Neuron (in vitro differentiated cells): ENCODE data around the gene MYT1.

ENCODE experiments used
- H2AFZ ChIP-seq: one replicate; pipeline ENCODE4 v1.6.1; 2013; ENCODE audit warnings: low read depth, mild to moderate bottlenecking, inconsistent platforms, low read length, moderate library complexity
- H3K27me3 ChIP-seq: one replicate; pipeline ENCODE4 v1.6.1; 2013; ENCODE audit warnings: low read length; ENCODE audit not compliant: insufficient read depth
- H3K36me3 ChIP-seq: one replicate; pipeline ENCODE4 v1.6.1; 2013; ENCODE audit warnings: low read length; ENCODE audit not compliant: insufficient read depth
- H3K4me1 ChIP-seq: one replicate; pipeline ENCODE4 v1.6.1; 2013; ENCODE audit warnings: low read length; ENCODE audit not compliant: insufficient read depth
- H3K4me3 ChIP-seq: 2 replicates; pipeline ENCODE4 v1.5.1; 2013; ENCODE audit warnings: mild to moderate bottlenecking, low read length, moderate library complexity
- H3K9me3 ChIP-seq: one replicate; pipeline ENCODE4 v1.6.1; 2013; ENCODE audit warnings: low read length

The MYT1 gene

GRCh38 chr20:64153861-64154589, 10.2 kb upstream of the MYT1 start:
- no peaks in the 10 kb centered on the region for H3K9me3 ChIP-seq
- H3K4me1 ChIP-seq, result peaks cover 20% of the 10 kb centered on the region
- H3K4me3 ChIP-seq, result no peak overlapping the region
- no peaks in the 10 kb centered on the region for H3K27me3 ChIP-seq
- no peak overlapping the region for H2AFZ ChIP-seq
- H3K36me3 ChIP-seq, result no peaks in the 10 kb centered on the region

DNA sequence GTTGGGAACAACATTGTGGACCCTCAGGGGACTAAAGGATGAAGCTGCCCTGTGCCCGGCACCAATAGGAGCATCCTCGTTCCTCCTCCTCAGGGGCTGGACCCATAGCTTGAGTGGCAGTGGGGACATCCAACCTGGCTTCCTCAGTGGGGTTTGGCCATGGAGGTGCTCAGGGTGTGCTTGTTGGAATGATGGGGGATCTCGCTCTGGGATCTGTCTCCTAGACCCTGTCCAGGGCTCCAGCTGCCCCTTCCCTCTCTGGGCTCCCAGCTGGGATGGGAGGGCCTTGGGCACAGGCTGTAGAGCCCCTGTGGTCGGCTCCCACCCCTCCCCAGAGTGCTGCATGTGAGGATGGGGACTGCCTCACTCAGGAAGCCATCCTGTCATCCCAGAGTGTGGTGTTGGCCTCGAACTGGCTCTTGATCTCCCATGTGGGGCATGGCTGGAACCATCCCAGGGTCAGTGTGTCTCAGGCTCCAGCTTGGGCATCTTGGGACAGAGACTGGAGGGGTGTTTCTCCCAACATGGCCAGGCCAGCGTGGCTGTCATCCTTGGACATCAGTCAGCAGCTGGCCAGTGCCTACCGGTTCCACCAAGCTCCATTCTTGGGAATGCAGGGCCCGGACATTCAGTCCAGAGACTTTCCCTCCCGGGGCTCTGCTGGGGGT, 9.5 kb upstream of the MYT1 start:
- Histone ChIP-seq H3K4me3 (no peak overlapping the region), H3K36me3 (no peaks in the 10 kb centered on the region), H2AFZ (no peak overlapping the region), H3K9me3 (no peaks in the 10 kb centered on the region), H3K27me3 (no peaks in the 10 kb centered on the region), H3K4me1 (peaks cover 26% of the 10 kb centered on the region)

GRCh38 chr20:64155258-64156135, 8.8 kb upstream of the MYT1 start:
- Histone ChIP-seq H3K27me3 (peaks cover 2% of the 10 kb centered on the region), H3K9me3 (no peaks in the 10 kb centered on the region), H3K36me3 (no peaks in the 10 kb centered on the region), H3K4me3 (no peak overlapping the region), H3K4me1 (peaks cover 34% of the 10 kb centered on the region), H2AFZ (no peak overlapping the region)

- peaks cover 9% of the 10 kb centered on the region for H3K27me3 ChIP-seq
- no peaks in the 10 kb centered on the region for H3K9me3 ChIP-seq
- no peaks in the 10 kb centered on the region for H3K36me3 ChIP-seq
- no peak overlapping the region for H3K4me3 ChIP-seq
- H2AFZ ChIP-seq, result no peak overlapping the region
- H3K4me1 ChIP-seq, result peaks cover 42% of the 10 kb centered on the region
These were observed 7.9 kb upstream of the MYT1 start for GRCh38 chr20:64156136-64156885.

DNA sequence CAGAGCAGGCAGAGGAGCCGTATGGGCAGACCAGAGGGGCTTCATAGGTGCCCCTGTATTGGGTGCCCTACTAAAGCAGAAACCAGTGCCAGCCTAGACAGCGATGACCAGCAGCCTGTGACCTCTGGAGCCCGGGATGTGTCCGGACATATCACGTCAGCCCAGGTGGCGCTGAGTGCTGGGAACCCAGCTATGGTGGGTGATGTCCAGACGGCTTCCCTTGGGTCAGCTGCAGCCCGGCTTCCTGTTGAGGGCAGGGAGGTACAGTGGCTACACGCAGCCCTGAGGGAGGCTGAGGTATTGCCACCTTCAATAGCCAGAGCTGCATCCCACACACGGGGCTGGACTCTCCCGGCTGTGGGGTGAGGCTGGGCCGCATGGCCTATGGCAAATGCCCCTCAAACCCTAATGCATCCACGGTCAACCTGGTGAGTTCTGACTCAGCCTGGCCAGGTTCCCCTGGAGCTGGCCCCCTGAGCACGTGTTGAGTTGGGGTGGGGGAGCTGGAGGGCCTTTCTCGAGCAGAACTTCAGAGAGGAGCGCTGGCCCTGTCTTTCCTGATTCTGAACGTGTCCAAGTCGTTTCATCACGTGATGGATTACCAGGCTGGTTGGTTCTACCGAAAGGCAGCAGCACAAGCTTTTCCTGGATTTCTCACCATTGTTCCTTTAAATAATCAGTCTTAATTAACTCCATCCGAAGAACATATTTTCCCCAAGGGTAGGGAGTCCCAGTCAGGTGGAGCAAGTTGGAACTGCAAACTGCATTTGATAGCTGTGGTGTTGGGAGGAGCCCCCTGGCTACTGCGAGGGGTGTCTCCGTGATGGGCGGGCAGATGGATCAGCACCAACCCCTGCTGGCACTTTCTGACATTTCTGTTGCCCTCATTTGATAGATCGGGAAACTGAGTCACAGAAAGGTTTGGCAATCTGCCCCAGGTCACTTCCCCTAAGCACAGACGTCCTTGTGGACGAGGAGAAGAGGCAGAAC, 7.1 kb upstream of the MYT1 start:
- H3K36me3 ChIP-seq, result no peaks in the 10 kb centered on the region
- no peaks in the 10 kb centered on the region for H3K9me3 ChIP-seq
- no peak overlapping the region for H2AFZ ChIP-seq
- peaks cover 10% of the 10 kb centered on the region for H3K27me3 ChIP-seq
- peaks cover 47% of the 10 kb centered on the region for H3K4me1 ChIP-seq
- H3K4me3 ChIP-seq, result no peak overlapping the region

- Histone ChIP-seq H2AFZ (no peak overlapping the region), H3K9me3 (no peaks in the 10 kb centered on the region), H3K27me3 (peaks cover 14% of the 10 kb centered on the region), H3K4me1 (peaks cover 54% of the 10 kb centered on the region), H3K36me3 (no peaks in the 10 kb centered on the region), H3K4me3 (no peak overlapping the region)
These were observed 6.4 kb upstream of the MYT1 start for GRCh38 chr20:64157878-64158277.

GRCh38 chr20:64158346-64159285, 5.6 kb upstream of the MYT1 start:
- H3K27me3 ChIP-seq, result peaks cover 14% of the 10 kb centered on the region
- no peak overlapping the region for H2AFZ ChIP-seq
- H3K4me1 ChIP-seq, result peaks cover 62% of the 10 kb centered on the region
- no peak overlapping the region for H3K4me3 ChIP-seq
- H3K9me3 ChIP-seq, result no peaks in the 10 kb centered on the region
- no peaks in the 10 kb centered on the region for H3K36me3 ChIP-seq

DNA sequence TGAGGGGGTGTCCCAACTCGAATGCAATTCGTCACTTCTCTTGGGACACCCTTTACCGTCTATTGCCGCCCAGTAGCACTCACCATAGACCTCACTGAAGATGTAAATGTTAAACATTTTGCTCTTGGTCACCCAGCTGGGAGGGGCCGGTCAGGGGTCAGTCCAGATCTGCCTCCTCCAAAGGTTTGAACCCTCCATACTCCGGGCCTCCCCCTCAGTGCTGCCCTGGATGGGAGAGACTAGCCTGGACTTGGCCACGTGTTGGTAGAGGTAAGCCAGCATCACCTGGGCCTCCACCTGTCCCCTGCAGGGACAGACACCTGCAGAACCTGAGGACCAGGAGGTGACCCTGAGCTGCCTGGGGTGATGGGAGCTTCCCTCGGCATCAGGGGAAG, 5.0 kb upstream of the MYT1 start:
- Histone ChIP-seq H3K4me3 (no peak overlapping the region), H3K9me3 (no peaks in the 10 kb centered on the region), H3K4me1 (peaks cover 65% of the 10 kb centered on the region), H3K36me3 (no peaks in the 10 kb centered on the region), H3K27me3 (peaks cover 14% of the 10 kb centered on the region), H2AFZ (no peak overlapping the region)

- Histone ChIP-seq H2AFZ (no peak overlapping the region), H3K27me3 (peaks cover 14% of the 10 kb centered on the region), H3K36me3 (no peaks in the 10 kb centered on the region), H3K4me1 (peaks cover 67% of the 10 kb centered on the region), H3K4me3 (no peak overlapping the region), H3K9me3 (no peaks in the 10 kb centered on the region)
These were observed 4.5 kb upstream of the MYT1 start for GRCh38 chr20:64159711-64160110.

GRCh38 chr20:64160118-64160517, 4.1 kb upstream of the MYT1 start:
- Histone ChIP-seq H2AFZ (no peak overlapping the region), H3K36me3 (no peaks in the 10 kb centered on the region), H3K9me3 (no peaks in the 10 kb centered on the region), H3K27me3 (peaks cover 17% of the 10 kb centered on the region), H3K4me1 (peaks cover 69% of the 10 kb centered on the region), H3K4me3 (peak overlapping the region; percentile 39)
